CD4-positive, CD25-positive, alpha-beta regulatory T cell (primary cell): ENCODE measurements around the gene PSMA5. TPM values are rescaled to one million over a fixed set of nuclear protein-coding genes. Genes with fewer than 3 reads are reported as not detected.
A peak's percentile ranks its signal among the peaks of the same experiment; 100 is the strongest.

ENCODE experiments used
- ATAC-seq, 2 donors: fragments of 150-1000 bp; cut with Tn5 transposase; one replicate each; pipeline ENCODE4 v1.10.0; 2021; ENCODE audit warnings: low read depth in 2 of 2, moderate number of reproducible peaks in 2 of 2, moderate library complexity in 1 of 2
- DNase-seq, 3 donors: peaks; one replicate each; pipeline versions ENCODE4 v3.0.0 to v3.0.0-alpha.2; 2012 to 2022; ENCODE audit warnings: mixed read lengths in 1 of 3
- H3K27ac ChIP-seq: one replicate; pipeline ENCODE4 v1.7.0; 2013; ENCODE audit warnings: mild to moderate bottlenecking, low read length; ENCODE audit not compliant: insufficient read depth, poor library complexity, severe bottlenecking
- H3K27me3 ChIP-seq: one replicate; pipeline ENCODE4 v1.7.0; 2013; ENCODE audit warnings: low read length; ENCODE audit not compliant: control insufficient read depth, insufficient read depth
- H3K36me3 ChIP-seq: one replicate; pipeline ENCODE4 v1.7.0; 2013; ENCODE audit warnings: mild to moderate bottlenecking, low read length, moderate library complexity; ENCODE audit not compliant: control insufficient read depth, insufficient read depth
- H3K4me1 ChIP-seq: 2 replicates; pipeline ENCODE4 v1.7.0; 2013; ENCODE audit warnings: mild to moderate bottlenecking, low read length; ENCODE audit not compliant: insufficient read depth, control insufficient read depth, poor library complexity, severe bottlenecking
- H3K4me3 ChIP-seq: one replicate; pipeline ENCODE4 v1.7.0; 2013; ENCODE audit warnings: low read depth, mild to moderate bottlenecking, low read length, moderate library complexity
- H3K9me3 ChIP-seq, 2 experiments: 1 replicate in 1 of 2; 2 replicates in 1 of 2; pipeline ENCODE4 v1.7.0; 2013; ENCODE audit warnings: low read length in 2 of 2, mild to moderate bottlenecking in 1 of 2, moderate library complexity in 1 of 2; ENCODE audit not compliant: control insufficient read depth in 2 of 2
- H3K27ac Mint-ChIP-seq, 3 donors: one replicate each; pipeline ENCODE4 v1.8.0; 2020 to 2022; ENCODE audit warnings: mild to moderate bottlenecking in 3 of 3, mixed read lengths in 3 of 3, moderate library complexity in 2 of 3
- H3K27me3 Mint-ChIP-seq: one replicate; pipeline ENCODE4 v1.8.0; 2022; ENCODE audit warnings: mild to moderate bottlenecking, mixed read lengths
- H3K36me3 Mint-ChIP-seq: one replicate; pipeline ENCODE4 v1.8.0; 2020; ENCODE audit warnings: mixed read lengths
- H3K4me1 Mint-ChIP-seq, 4 donors: one replicate each; pipeline ENCODE4 v1.8.0; 2020 to 2022; ENCODE audit warnings: mixed read lengths in 4 of 4, mild to moderate bottlenecking in 1 of 4
- H3K4me3 Mint-ChIP-seq, 4 donors: one replicate each; pipeline ENCODE4 v1.8.0; 2020 to 2022; ENCODE audit warnings: mild to moderate bottlenecking in 4 of 4, mixed read lengths in 4 of 4, moderate library complexity in 3 of 4
- H3K9me3 Mint-ChIP-seq, 7 donors: one replicate each; pipeline ENCODE4 v1.8.0; 2020 to 2022; ENCODE audit warnings: mixed read lengths in 7 of 7, mild to moderate bottlenecking in 3 of 7, moderate library complexity in 2 of 7
- polyA plus RNA-seq, 4 donors: library from polyadenylated mRNA; unstranded; fragments of 300-500 nt; fragmentation: Illumina TruSeq; gene quantifications; one replicate each; pipeline ENCODE4 v1.2.3, GENCODE V29; 2021
- total RNA-seq: library from RNA; stranded (reverse); gene quantifications from one replicate; pipeline ENCODE4 v1.2.3, GENCODE V29; 2022

The PSMA5 gene
- total and polyA plus RNA-seq, 5 donors from 2014 or later, result 61.5 to 207 (median 144) TPM

DNA sequence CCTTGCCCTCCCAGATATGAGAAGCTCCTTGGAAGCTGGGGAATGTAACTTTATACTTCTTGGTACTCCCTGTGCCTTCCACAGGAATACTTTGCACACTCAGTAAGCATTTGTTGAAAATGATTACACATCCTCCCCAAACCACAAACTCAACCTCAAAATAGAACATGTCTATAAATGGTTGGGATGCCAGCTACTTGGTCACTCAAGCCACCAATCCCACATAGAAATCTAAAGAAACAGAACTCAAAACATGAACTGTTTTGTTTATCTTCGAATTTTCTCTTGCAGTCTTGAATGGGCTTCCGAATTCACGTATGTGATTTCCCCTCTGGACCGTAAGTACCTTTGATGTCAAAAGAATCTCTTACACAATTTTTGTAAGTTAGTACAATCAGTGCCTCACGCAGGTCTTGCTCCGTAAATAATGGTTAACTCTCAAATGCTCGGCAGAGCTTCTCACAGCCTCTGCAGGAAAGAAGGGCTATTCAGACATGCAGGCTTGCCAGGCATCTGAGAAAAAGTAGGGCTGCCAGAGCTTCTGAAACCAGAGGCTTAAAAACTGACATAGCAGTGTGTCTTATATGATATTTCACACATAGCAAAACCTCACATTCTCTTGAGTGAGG is 55.4 kb downstream of the PSMA5 start:
- ATAC-seq, result no peak
- H3K27ac Mint-ChIP-seq, result no peak overlapping the region
- DNase-seq, result peak in 1 of 3 donors; percentile 7
- peaks cover 0 to 2% (median 0%) of the 10 kb centered on the region in 4 donors for H3K4me1 Mint-ChIP-seq
- H3K36me3 ChIP-seq, result no peaks in the 10 kb centered on the region
- no peak overlapping the region for H3K4me3 ChIP-seq
- H3K27me3 ChIP-seq, result peaks cover 18% of the 10 kb centered on the region
- peaks cover 32% of the 10 kb centered on the region for H3K27me3 Mint-ChIP-seq
- H3K9me3 ChIP-seq, result no peaks in the 10 kb centered on the region
- no peaks in the 10 kb centered on the region for H3K4me1 ChIP-seq
- no peaks in the 10 kb centered on the region for H3K36me3 Mint-ChIP-seq
- H3K27ac ChIP-seq, result no peak overlapping the region
- H3K9me3 Mint-ChIP-seq, result no peaks in the 10 kb centered on the region
- no peak overlapping the region for H3K4me3 Mint-ChIP-seq

DNA sequence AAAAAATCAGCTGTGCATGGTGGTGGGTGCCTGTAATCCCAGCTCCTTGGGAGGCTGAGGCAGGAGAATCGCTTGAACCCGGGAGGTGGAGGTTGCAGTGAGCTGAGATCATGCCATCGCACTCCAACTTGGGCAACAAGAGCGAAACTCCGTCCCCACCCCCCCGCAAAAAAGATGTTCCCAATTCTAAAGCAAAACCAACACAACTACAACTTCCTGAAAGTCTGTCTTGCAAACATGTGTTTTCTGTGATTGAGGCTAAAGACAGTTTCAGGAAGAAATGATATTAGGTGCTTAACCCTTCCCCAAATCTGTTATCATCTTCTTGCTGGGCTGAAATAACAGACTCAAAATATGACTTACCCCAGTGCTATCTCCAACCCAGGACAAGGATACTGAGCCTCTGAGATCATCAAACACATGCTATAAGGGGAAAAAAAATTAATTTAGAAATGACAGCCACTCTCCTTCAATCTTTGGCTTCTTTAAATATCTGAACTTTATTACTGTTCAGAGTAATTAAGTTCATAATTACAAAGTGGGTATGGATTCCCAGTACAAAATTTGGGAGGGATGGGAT is 57.0 kb downstream of the PSMA5 start:
- Histone ChIP-seq H3K4me1 (no peaks in the 10 kb centered on the region), H3K27me3 (peaks cover 30% of the 10 kb centered on the region), H3K36me3 (no peaks in the 10 kb centered on the region), H3K4me3 (no peak overlapping the region), H3K9me3 (no peaks in the 10 kb centered on the region), H3K27ac (no peak overlapping the region)
- Mint-ChIP-seq H3K9me3 (no peaks in the 10 kb centered on the region), H3K4me3 (no peak overlapping the region), H3K4me1 (peaks cover 0 to 2% (median 0%) of the 10 kb centered on the region in 4 donors), H3K27me3 (peaks cover 33% of the 10 kb centered on the region), H3K27ac (no peak overlapping the region), H3K36me3 (no peaks in the 10 kb centered on the region)
- DNase-seq (no peak), ATAC-seq (no peak)

DNA sequence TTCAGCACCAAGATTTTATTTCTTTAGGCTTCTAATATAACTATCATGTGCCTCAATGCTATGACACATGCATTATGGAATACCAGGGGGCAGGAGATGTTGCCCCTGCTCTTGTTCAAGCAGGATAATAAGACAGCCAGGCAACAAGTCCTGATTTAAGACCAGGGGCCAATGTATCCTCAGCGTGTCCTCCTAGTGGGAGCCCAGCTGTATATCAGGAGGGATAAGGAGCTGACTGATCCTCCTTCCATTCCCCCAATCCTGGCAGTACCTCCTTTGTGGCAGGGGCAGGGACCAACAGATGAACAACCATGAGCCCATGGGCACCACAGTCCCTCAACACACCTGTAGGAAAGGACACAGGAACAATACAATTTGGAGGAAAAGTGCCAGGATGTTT is 57.8 kb downstream of the PSMA5 start:
- peaks cover 32% of the 10 kb centered on the region for H3K27me3 ChIP-seq
- peaks cover 0 to 2% (median 0%) of the 10 kb centered on the region in 4 donors for H3K4me1 Mint-ChIP-seq
- H3K27ac ChIP-seq, result no peak overlapping the region
- H3K9me3 ChIP-seq, result no peaks in the 10 kb centered on the region
- no peak overlapping the region for H3K27ac Mint-ChIP-seq
- no peak overlapping the region for H3K4me3 ChIP-seq
- DNase-seq (no peak), ATAC-seq (no peak)
- H3K9me3 Mint-ChIP-seq, result no peaks in the 10 kb centered on the region
- no peak overlapping the region for H3K4me3 Mint-ChIP-seq
- no peaks in the 10 kb centered on the region for H3K36me3 ChIP-seq
- H3K36me3 Mint-ChIP-seq, result no peaks in the 10 kb centered on the region
- no peaks in the 10 kb centered on the region for H3K4me1 ChIP-seq
- peaks cover 41% of the 10 kb centered on the region for H3K27me3 Mint-ChIP-seq

DNA sequence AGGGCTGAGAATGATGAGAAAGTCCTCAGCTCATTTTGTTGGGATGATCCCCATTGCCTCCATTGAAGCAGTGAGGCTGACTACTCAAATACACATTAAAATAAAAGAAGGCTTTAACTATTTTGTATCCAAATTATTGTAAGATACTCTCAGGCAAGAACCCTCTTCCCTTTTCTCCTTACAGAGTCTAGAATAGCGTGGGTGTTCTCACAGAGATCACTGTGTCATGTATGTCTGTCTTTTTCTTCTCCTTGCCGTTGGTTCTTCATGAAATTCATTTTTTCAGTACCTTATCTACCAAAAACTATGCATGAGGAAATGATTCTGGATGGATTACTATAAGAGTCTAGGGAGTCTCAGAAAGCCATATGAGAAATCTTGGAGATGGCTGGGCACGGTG is 58.6 kb downstream of the PSMA5 start:
- Histone ChIP-seq H3K27me3 (peaks cover 33% of the 10 kb centered on the region), H3K4me3 (no peak overlapping the region), H3K4me1 (no peaks in the 10 kb centered on the region), H3K9me3 (no peaks in the 10 kb centered on the region), H3K27ac (no peak overlapping the region), H3K36me3 (no peaks in the 10 kb centered on the region)
- Mint-ChIP-seq H3K27me3 (peaks cover 43% of the 10 kb centered on the region), H3K27ac (no peak overlapping the region), H3K9me3 (no peaks in the 10 kb centered on the region), H3K4me3 (no peak overlapping the region), H3K36me3 (no peaks in the 10 kb centered on the region), H3K4me1 (peaks cover 0 to 2% (median 0%) of the 10 kb centered on the region in 4 donors)
- no peak for ATAC-seq
- no peak for DNase-seq

DNA sequence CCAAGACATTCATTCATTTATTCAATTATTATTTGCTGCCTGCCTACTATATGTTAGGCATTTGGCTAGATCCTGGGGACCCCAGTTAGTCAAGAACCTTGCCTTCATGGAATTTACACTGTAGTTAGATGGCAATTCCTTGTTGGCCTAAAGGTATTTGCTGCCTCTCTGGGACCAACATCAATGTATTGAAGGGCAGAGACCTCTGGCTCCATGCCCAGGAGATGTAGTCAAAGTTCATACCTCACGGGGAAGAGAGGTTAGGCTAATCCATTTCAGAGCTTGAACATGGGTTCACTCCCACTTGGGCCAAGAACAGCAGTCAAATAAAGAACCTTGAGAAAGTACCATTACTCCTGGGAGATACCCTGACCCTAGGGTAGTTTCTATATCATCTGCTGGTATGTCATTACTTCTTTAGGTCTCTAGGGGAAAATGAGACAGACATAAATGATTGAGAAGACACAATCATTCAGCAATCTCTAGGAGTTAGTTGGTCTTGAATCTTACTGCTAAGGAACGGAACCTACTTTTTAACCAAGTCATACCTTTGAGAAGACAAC is 60.5 kb downstream of the PSMA5 start:
- no peak overlapping the region for H3K27ac ChIP-seq
- Mint-ChIP-seq H3K36me3 (no peaks in the 10 kb centered on the region), H3K27ac (no peak overlapping the region), H3K4me1 (peaks cover 0 to 2% (median 0%) of the 10 kb centered on the region in 4 donors), H3K4me3 (no peak overlapping the region), H3K27me3 (peaks cover 46% of the 10 kb centered on the region), H3K9me3 (no peaks in the 10 kb centered on the region)
- H3K9me3 ChIP-seq, result no peaks in the 10 kb centered on the region
- no peak overlapping the region for H3K4me3 ChIP-seq
- no peaks in the 10 kb centered on the region for H3K36me3 ChIP-seq
- no peaks in the 10 kb centered on the region for H3K4me1 ChIP-seq
- ATAC-seq (no peak), DNase-seq (no peak)
- peaks cover 36% of the 10 kb centered on the region for H3K27me3 ChIP-seq

DNA sequence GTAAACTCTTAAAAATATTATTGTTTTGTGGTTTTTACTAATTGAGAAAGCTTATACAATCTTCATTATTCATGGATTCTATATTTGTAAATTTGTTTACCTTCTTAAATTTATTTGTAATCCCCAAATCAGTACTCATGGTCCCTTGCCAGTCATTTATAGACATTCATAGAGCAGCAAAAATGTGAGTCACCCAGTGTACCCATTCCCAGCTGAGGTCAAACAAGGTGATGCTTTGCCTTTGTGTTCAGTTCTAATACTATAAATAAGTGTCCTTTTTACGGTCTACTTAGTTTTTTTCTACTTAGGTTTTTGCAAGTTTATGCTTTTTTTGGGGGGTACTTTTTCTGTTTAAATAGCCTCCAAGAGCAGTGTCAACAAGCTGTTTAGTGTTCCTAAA is 64.6 kb downstream of the PSMA5 start:
- Mint-ChIP-seq H3K36me3 (no peaks in the 10 kb centered on the region), H3K27me3 (peaks cover 47% of the 10 kb centered on the region), H3K4me3 (no peak overlapping the region), H3K27ac (no peak overlapping the region), H3K9me3 (no peaks in the 10 kb centered on the region), H3K4me1 (no peaks in the 10 kb centered on the region)
- H3K4me1 ChIP-seq, result no peaks in the 10 kb centered on the region
- no peak overlapping the region for H3K4me3 ChIP-seq
- no peaks in the 10 kb centered on the region for H3K9me3 ChIP-seq
- ATAC-seq (no peak), DNase-seq (no peak)
- no peak overlapping the region for H3K27ac ChIP-seq
- H3K27me3 ChIP-seq, result peaks cover 24% of the 10 kb centered on the region
- H3K36me3 ChIP-seq, result no peaks in the 10 kb centered on the region

DNA sequence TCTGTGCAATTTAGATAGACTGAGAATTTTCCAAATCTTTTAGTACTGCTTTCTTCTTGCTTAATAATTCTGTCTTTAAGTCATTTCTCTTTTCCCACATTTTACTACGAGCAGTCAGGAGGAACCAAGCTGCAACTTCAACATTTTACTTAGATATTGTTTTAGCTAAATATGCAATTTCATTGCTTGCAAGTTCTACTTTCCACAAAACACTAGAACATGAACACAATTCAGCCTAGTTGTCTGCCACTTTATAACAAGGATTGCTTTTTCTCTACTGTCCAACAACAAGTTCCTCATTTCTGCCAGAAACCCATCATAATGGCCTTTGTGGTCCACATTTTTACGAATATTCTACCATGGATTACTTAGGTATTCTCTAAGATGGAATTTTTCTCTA is 65.2 kb downstream of the PSMA5 start:
- no peak overlapping the region for H3K27ac ChIP-seq
- no peaks in the 10 kb centered on the region for H3K36me3 ChIP-seq
- no peaks in the 10 kb centered on the region for H3K9me3 Mint-ChIP-seq
- no peaks in the 10 kb centered on the region for H3K9me3 ChIP-seq
- no peak overlapping the region for H3K27ac Mint-ChIP-seq
- H3K4me3 ChIP-seq, result no peak overlapping the region
- DNase-seq (no peak), ATAC-seq (no peak)
- no peaks in the 10 kb centered on the region for H3K4me1 ChIP-seq
- peaks cover 52% of the 10 kb centered on the region for H3K27me3 Mint-ChIP-seq
- no peaks in the 10 kb centered on the region for H3K36me3 Mint-ChIP-seq
- no peak overlapping the region for H3K4me3 Mint-ChIP-seq
- H3K4me1 Mint-ChIP-seq, result no peaks in the 10 kb centered on the region
- H3K27me3 ChIP-seq, result peaks cover 24% of the 10 kb centered on the region

DNA sequence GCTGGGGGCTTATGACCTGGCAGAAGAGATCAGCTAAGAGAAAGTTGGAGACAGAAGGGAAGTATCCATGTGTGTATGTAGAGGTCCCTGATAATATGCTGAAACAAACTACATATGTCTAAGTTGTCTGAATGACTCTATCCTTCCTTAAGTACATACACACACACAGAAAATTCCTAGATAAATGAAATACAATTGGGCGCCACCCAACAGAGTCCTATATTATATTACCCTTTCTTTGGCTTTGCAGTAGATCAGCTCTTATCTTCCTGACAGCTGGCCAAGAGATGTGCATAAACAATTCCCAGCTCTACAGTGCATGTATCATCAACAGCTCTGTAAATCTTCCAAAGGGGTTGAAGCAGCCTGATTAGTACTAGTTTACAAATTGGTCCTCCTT is 68.6 kb downstream of the PSMA5 start:
- Mint-ChIP-seq H3K36me3 (no peaks in the 10 kb centered on the region), H3K27ac (no peak overlapping the region), H3K4me3 (no peak overlapping the region), H3K27me3 (peaks cover 66% of the 10 kb centered on the region), H3K9me3 (no peaks in the 10 kb centered on the region), H3K4me1 (no peaks in the 10 kb centered on the region)
- Histone ChIP-seq H3K4me3 (no peak overlapping the region), H3K27ac (no peak overlapping the region), H3K9me3 (no peaks in the 10 kb centered on the region), H3K27me3 (peaks cover 9% of the 10 kb centered on the region), H3K4me1 (no peaks in the 10 kb centered on the region), H3K36me3 (no peaks in the 10 kb centered on the region)
- DNase-seq (no peak), ATAC-seq (no peak)
